ENCODE data around the gene PTGDR. TPM values are rescaled to one million over a fixed set of nuclear protein-coding genes. Genes with fewer than 3 reads are reported as not detected.

Gene PTGDR
- total RNA-seq, 2 experiments from 2014 or later: 0.13 to 0.43 TPM

DNA sequence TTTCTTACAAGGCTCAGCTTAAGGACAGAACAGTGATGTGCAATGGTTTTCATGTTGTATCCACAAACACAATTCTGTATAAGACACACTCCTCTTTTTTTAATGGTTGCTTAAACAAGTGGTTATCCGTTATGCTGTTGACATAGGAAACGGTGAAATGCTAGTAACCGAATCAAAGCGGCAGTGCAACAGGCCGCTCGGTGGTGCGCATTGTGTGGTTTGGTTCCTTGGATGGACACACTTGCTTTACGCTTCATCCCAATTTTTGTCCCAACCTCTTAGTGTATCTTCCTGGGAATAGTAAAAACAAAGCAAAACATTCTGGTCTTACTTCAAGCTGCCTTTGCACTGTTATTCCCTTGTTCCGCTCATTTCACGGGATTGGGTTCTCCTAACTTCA lies 46.0 kb downstream of the PTGDR start:
- no peak for DNase-seq
- POLR2A ChIA-PET: interaction anchor here (0.6 to 2.4 kb wide), 7 partner anchors 9 to 38 kb away, joined by 3 to 16 read pairs (median 3); no protein-coding TSS in a partner anchor

DNA sequence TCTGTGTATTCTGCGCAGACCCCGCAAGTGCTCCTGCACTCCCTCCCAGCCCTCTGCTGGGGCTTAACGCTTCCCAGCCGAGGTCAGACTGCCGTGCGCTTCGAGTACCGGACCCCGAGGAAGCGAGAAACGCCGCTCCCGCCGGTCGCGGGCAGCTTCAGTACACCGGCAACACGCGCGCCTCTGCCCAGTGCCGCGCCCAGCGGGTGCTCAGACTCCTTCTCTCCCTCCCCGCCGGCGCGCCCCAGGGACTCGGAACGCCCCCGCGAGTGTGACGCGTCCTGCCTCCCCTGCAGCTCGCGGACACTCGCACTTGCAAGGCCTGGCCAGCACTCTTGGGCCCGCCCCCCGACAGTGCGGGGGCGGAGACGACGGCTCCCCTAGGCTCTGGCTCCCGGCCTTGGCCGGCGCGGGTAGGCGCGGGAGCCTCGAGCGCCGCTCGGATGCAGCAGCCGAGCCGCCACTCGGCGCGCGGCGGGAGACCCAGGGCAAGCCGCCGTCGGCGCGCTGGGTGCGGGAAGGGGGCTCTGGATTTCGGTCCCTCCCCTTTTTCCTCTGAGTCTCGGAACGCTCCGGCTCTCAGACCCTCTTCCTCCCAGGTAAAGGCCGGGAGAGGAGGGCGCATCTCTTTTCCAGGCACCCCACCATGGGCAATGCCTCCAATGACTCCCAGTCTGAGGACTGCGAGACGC lies 46.6 kb downstream of the PTGDR start, which contains the start of gene PTGER2:
TSS of gene PTGER2 (plus strand) at position 410 of the 692 bp plus-strand sequence. CDS start at position 647, 237 bp downstream.
- POLR2A ChIA-PET: interaction anchor here (0.6 to 2.4 kb wide), 8 partner anchors 8 to 38 kb away, joined by 3 to 16 read pairs (median 3); no protein-coding TSS in a partner anchor

More for the DNA sequence above, 46.0 kb downstream of the PTGDR start:
- ATAC-seq: no peak
- peak overlapping the region; percentile 88 for H3K27ac Mint-ChIP-seq
- H3K36me3 Mint-ChIP-seq (ENCODE audit: low read depth): peaks cover 26% of the 10 kb centered on the region
- TF ChIP-seq, protein P1, sequence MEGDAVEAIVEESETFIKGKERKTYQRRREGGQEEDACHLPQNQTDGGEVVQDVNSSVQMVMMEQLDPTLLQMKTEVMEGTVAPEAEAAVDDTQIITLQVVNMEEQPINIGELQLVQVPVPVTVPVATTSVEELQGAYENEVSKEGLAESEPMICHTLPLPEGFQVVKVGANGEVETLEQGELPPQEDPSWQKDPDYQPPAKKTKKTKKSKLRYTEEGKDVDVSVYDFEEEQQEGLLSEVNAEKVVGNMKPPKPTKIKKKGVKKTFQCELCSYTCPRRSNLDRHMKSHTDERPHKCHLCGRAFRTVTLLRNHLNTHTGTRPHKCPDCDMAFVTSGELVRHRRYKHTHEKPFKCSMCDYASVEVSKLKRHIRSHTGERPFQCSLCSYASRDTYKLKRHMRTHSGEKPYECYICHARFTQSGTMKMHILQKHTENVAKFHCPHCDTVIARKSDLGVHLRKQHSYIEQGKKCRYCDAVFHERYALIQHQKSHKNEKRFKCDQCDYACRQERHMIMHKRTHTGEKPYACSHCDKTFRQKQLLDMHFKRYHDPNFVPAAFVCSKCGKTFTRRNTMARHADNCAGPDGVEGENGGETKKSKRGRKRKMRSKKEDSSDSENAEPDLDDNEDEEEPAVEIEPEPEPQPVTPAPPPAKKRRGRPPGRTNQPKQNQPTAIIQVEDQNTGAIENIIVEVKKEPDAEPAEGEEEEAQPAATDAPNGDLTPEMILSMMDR (IDR thresholded peaks at IDR 0.05): no peak
- CTCF ChIA-PET: interaction anchor here (0.7 to 1.2 kb wide), 2 partner anchors 13 to 44 kb away, joined by 3 to 4 read pairs; no protein-coding TSS in a partner anchor
- intact Hi-C loops (cut with micrococcal nuclease): no loop called here
- H3K4me3 Mint-ChIP-seq: peak overlapping the region; percentile 90
- H3K9me3 Mint-ChIP-seq: no peaks in the 10 kb centered on the region
- peaks cover 53% of the 10 kb centered on the region for H3K4me1 Mint-ChIP-seq (ENCODE audit: low read depth)
- H3K27me3 Mint-ChIP-seq: peaks cover 13% of the 10 kb centered on the region

DNA sequence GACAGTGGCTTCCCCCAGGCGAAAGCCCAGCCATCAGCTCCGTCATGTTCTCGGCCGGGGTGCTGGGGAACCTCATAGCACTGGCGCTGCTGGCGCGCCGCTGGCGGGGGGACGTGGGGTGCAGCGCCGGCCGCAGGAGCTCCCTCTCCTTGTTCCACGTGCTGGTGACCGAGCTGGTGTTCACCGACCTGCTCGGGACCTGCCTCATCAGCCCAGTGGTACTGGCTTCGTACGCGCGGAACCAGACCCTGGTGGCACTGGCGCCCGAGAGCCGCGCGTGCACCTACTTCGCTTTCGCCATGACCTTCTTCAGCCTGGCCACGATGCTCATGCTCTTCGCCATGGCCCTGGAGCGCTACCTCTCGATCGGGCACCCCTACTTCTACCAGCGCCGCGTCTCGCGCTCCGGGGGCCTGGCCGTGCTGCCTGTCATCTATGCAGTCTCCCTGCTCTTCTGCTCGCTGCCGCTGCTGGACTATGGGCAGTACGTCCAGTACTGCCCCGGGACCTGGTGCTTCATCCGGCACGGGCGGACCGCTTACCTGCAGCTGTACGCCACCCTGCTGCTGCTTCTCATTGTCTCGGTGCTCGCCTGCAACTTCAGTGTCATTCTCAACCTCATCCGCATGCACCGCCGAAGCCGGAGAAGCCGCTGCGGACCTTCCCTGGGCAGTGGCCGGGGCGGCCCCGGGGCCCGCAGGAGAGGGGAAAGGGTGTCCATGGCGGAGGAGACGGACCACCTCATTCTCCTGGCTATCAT lies 47.3 kb downstream of the PTGDR start:
- Mint-ChIP-seq H3K27ac (peak overlapping the region; percentile 89), H3K4me3 (peak overlapping the region; percentile 90), H3K36me3 (ENCODE audit: low read depth) (peaks cover 34% of the 10 kb centered on the region), H3K9me3 (no peaks in the 10 kb centered on the region), H3K27me3 (peaks cover 13% of the 10 kb centered on the region), H3K4me1 (ENCODE audit: low read depth) (peaks cover 60% of the 10 kb centered on the region)
- POLR2A ChIA-PET: interaction anchor here (0.7 to 2.4 kb wide), 5 partner anchors 8 to 37 kb away, joined by 3 to 16 read pairs (median 8); no protein-coding TSS in a partner anchor
- DNase-seq (peak; percentile 56), ATAC-seq (peak; percentile 27)
- CTCF ChIA-PET: interaction anchor here (1.0 to 1.2 kb wide), 2 partner anchors 14 to 64 kb away, joined by 3 to 4 read pairs; no protein-coding TSS in a partner anchor
- intact Hi-C loops (cut with micrococcal nuclease): loop anchor here (5.0 kb wide), 1 partner anchor 38 kb away; no protein-coding TSS in a partner anchor
- TF ChIP-seq, protein P1 (IDR thresholded peaks at IDR 0.05): no peak

More for the DNA sequence above, 46.6 kb downstream of the PTGDR start, which contains the start of gene PTGER2:
- CTCF ChIA-PET: interaction anchor here (0.7 to 1.2 kb wide), 3 partner anchors 14 to 64 kb away, joined by 3 to 4 read pairs (median 3); no protein-coding TSS in a partner anchor
- intact Hi-C loops (cut with micrococcal nuclease): no loop called here
- TF ChIP-seq, protein P1 (IDR thresholded peaks at IDR 0.05): no peak
- H3K4me1 Mint-ChIP-seq (ENCODE audit: low read depth): peaks cover 58% of the 10 kb centered on the region
- no peaks in the 10 kb centered on the region for H3K9me3 Mint-ChIP-seq
- H3K27ac Mint-ChIP-seq: peak within 1 kb of the TSS; percentile 89
- peaks cover 29% of the 10 kb centered on the region for H3K36me3 Mint-ChIP-seq (ENCODE audit: low read depth)
- ATAC-seq (peak; percentile 75), DNase-seq (peak; percentile 94)
- peaks cover 13% of the 10 kb centered on the region for H3K27me3 Mint-ChIP-seq
- H3K4me3 Mint-ChIP-seq: peak within 1 kb of the TSS; percentile 90

DNA sequence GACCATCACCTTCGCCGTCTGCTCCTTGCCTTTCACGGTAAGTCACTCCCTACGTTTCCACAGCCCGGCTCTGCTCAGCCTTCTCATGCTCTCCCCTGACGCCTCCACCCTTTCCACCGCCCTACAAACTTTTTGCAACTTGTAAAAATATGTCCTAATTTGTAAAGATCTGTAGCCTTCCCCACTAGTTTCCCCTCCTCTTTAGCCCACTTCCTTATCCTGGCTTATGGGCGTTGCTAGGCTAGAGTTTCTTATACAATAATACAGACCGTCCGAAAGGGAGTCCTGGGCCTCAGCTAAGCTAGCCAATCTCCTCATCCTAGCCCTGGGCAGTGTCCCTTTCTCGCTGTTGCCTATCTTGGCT lies 47.8 kb downstream of the PTGDR start:
- Mint-ChIP-seq H3K9me3 (no peaks in the 10 kb centered on the region), H3K36me3 (ENCODE audit: low read depth) (peaks cover 39% of the 10 kb centered on the region), H3K27ac (peak overlapping the region; percentile 89), H3K4me3 (peak overlapping the region; percentile 90), H3K4me1 (ENCODE audit: low read depth) (peaks cover 60% of the 10 kb centered on the region), H3K27me3 (peaks cover 13% of the 10 kb centered on the region)
- DNase-seq: peak; percentile 34
- POLR2A ChIA-PET: interaction anchor here (1.0 to 1.2 kb wide), 2 partner anchors 10 to 14 kb away, joined by 3 read pairs; no protein-coding TSS in a partner anchor
- intact Hi-C loops (cut with micrococcal nuclease): loop anchor here (5.0 kb wide), 1 partner anchor 37 kb away; no protein-coding TSS in a partner anchor
- CTCF ChIA-PET: interaction anchor here (1.8 to 2.0 kb wide), 2 partner anchors 12 to 15 kb away, joined by 6 to 7 read pairs; no protein-coding TSS in a partner anchor
- TF ChIP-seq, protein P1 (IDR thresholded peaks at IDR 0.05): no peak
- peak; percentile 6 for ATAC-seq
